Erythroblast (primary cell): Measurements from ENCODE around the gene EYA2.

Experiments used
- DNase-seq, 2 experiments: peaks; one replicate each; lab custom pipeline; 2025; lab: John Stamatoyannopoulos, UW
- GATA1 ChIP-seq: IDR thresholded peaks from 2 replicates; pipeline ENCODE4 v1.6.1; 2011; ENCODE audit warnings: low read depth, mild to moderate bottlenecking, control low read depth, low read length, moderate library complexity
- POLR2A ChIP-seq: IDR thresholded peaks from 2 replicates; pipeline ENCODE4 v1.6.1; 2011; ENCODE audit warnings: mild to moderate bottlenecking, low read length

The EYA2 gene

GRCh38 chr20:46962452-46963195, 68.0 kb downstream of the EYA2 start:
- TF ChIP-seq POLR2A: no peak
- TF ChIP-seq GATA1: no peak
- no peak for DNase-seq

GRCh38 chr20:46963196-46963529, 68.5 kb downstream of the EYA2 start:
- TF ChIP-seq POLR2A (no peak), GATA1 (no peak)
- no peak for DNase-seq

- no peak for TF ChIP-seq POLR2A
- no peak for TF ChIP-seq GATA1
- DNase-seq: no peak
These were observed 69.3 kb downstream of the EYA2 start for GRCh38 chr20:46963758-46964617.

GRCh38 chr20:46964618-46965455, 70.2 kb downstream of the EYA2 start:
- TF ChIP-seq POLR2A: no peak
- TF ChIP-seq GATA1: no peak
- DNase-seq: no peak

- DNase-seq: no peak
- no peak for TF ChIP-seq GATA1
- TF ChIP-seq POLR2A: no peak
These were observed 70.8 kb downstream of the EYA2 start for GRCh38 chr20:46965477-46965876.

GRCh38 chr20:46967646-46968045, 73.0 kb downstream of the EYA2 start:
- TF ChIP-seq POLR2A (no peak), GATA1 (no peak)
- no peak for DNase-seq

GRCh38 chr20:46970937-46971630, 76.4 kb downstream of the EYA2 start:
- peak; percentile 15 to 51 for DNase-seq
- no peak for TF ChIP-seq GATA1
- TF ChIP-seq POLR2A: no peak

GRCh38 chr20:46973766-46974165, 79.1 kb downstream of the EYA2 start:
- no peak for DNase-seq
- TF ChIP-seq POLR2A: no peak
- TF ChIP-seq GATA1: no peak

GRCh38 chr20:46974669-46975434, 80.2 kb downstream of the EYA2 start:
- TF ChIP-seq POLR2A: no peak
- TF ChIP-seq GATA1: no peak
- no peak for DNase-seq

- no peak for TF ChIP-seq GATA1
- TF ChIP-seq POLR2A: no peak
- no peak for DNase-seq
These were observed 81.3 kb downstream of the EYA2 start for GRCh38 chr20:46975976-46976375.

GRCh38 chr20:46977204-46977603, 82.6 kb downstream of the EYA2 start:
- DNase-seq: no peak
- no peak for TF ChIP-seq POLR2A
- TF ChIP-seq GATA1: no peak

- no peak for DNase-seq
- TF ChIP-seq POLR2A (no peak), GATA1 (no peak)
These were observed 83.4 kb downstream of the EYA2 start for GRCh38 chr20:46977909-46978588.
